MV-4-11 (cell line): Measurements from ENCODE around the gene RIMS1.

Experiments
- DNase-seq: peaks from one replicate; lab custom pipeline; 2025; lab: John Stamatoyannopoulos, UW

Gene RIMS1

GRCh38 chr6:72084992-72085569, 198.7 kb downstream of the RIMS1 start:
- peak; percentile 4 for DNase-seq

- DNase-seq, result no peak
Observed at GRCh38 chr6:72094506-72094905, 208.2 kb downstream of the RIMS1 start.

GRCh38 chr6:72102561-72102960, 216.2 kb downstream of the RIMS1 start:
- no peak for DNase-seq

GRCh38 chr6:72111611-72112010, 225.3 kb downstream of the RIMS1 start:
- DNase-seq, result no peak

GRCh38 chr6:72130327-72130726, 244.0 kb downstream of the RIMS1 start:
- DNase-seq, result no peak

- no peak for DNase-seq
Observed at GRCh38 chr6:72132427-72132826, 246.1 kb downstream of the RIMS1 start.

- DNase-seq, result no peak
Observed at GRCh38 chr6:72132851-72133250, 246.5 kb downstream of the RIMS1 start.

GRCh38 chr6:72133324-72133723, 247.0 kb downstream of the RIMS1 start:
- no peak for DNase-seq

GRCh38 chr6:72140795-72141194, 254.4 kb downstream of the RIMS1 start:
- no peak for DNase-seq

- no peak for DNase-seq
Observed at GRCh38 chr6:72149715-72150114, 263.4 kb downstream of the RIMS1 start.

- no peak for DNase-seq
Observed at GRCh38 chr6:72151742-72152141, 265.4 kb downstream of the RIMS1 start.

- DNase-seq, result no peak
Observed at GRCh38 chr6:72175916-72176315, 289.6 kb downstream of the RIMS1 start.

- no peak for DNase-seq
Observed at GRCh38 chr6:72182337-72183246, 296.2 kb downstream of the RIMS1 start.

- DNase-seq, result no peak
Observed at GRCh38 chr6:72203983-72204382, 317.6 kb downstream of the RIMS1 start.

GRCh38 chr6:72205500-72205899, 319.1 kb downstream of the RIMS1 start:
- DNase-seq, result no peak

GRCh38 chr6:72206606-72207005, 320.3 kb downstream of the RIMS1 start:
- no peak for DNase-seq

GRCh38 chr6:72212686-72213085, 326.3 kb downstream of the RIMS1 start:
- no peak for DNase-seq

GRCh38 chr6:72213654-72214053, 327.3 kb downstream of the RIMS1 start:
- no peak for DNase-seq

GRCh38 chr6:72216222-72217068, 330.1 kb downstream of the RIMS1 start:
- no peak for DNase-seq

GRCh38 chr6:72217626-72218025, 331.3 kb downstream of the RIMS1 start:
- no peak for DNase-seq

GRCh38 chr6:72218125-72218524, 331.8 kb downstream of the RIMS1 start:
- no peak for DNase-seq

GRCh38 chr6:72219536-72219935, 333.2 kb downstream of the RIMS1 start:
- no peak for DNase-seq

- no peak for DNase-seq
Observed at GRCh38 chr6:72238021-72238420, 351.7 kb downstream of the RIMS1 start.
